ENCODE measurements around the gene LRMDA. TPM values are rescaled to one million over a fixed set of nuclear protein-coding genes. Genes with fewer than 3 reads are reported as not detected.
A peak's percentile ranks its signal among the peaks of the same experiment; 100 is the strongest.

LRMDA gene
- total and polyA plus RNA-seq, 2 of the 4 experiments (the other 2 are of a cell fraction), result 0.07 TPM; not detected in 1

DNA sequence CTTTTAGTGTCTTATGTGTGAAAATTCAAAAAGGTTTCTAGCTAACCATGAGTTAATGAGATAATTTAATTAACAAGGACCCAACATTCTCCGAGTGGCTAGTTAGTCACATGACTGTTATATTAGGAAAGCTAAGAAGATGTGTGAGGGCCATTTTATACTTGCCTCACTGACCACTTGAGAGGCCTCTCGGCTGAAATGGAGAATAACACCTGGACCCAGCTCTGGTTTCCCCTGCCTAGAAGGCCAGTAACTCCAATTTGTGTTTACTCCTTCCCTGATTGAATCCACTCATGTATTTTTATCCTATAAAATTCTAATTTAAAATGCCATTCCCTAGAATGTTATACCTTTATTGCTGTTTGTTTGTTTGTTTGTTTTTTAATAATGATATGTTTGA lies 1115.0 kb downstream of the LRMDA start:
- H3K79me1 ChIP-seq (ENCODE audit: low read depth in 1 of 2, low read length in 2 of 2), result no peaks in the 10 kb centered on the region
- ChIA-PET CTCF (interaction anchor here (0.6 to 1.9 kb wide), 2 partner anchors 116 to 512 kb away, joined by 6 read pairs; no protein-coding TSS in a partner anchor), POLR2A (ENCODE audit: unreplicated experiment) (no interaction called here)
- no peak overlapping the region for H3K4me3 ChIP-seq (ENCODE audit: insufficient read depth, low read depth, low read length)
- no peak overlapping the region for H3K27ac ChIP-seq (ENCODE audit: insufficient read depth, low read length)
- no peaks in the 10 kb centered on the region; the same call in 1 of the 2 replicates for H3K9me1 ChIP-seq (ENCODE audit: insufficient read depth, low read length)
- H4K20me1 ChIP-seq (ENCODE audit: insufficient read depth, low read length), result no peaks in the 10 kb centered on the region
- H2BK15ac ChIP-seq (ENCODE audit: low read depth, low read length), result no peak overlapping the region
- dilution Hi-C loops (cut with HindIII; ENCODE audit: low sequenced_read_pairs, unreplicated experiment) (no loop called here), intact Hi-C loops (cut with micrococcal nuclease) (loop anchor here (2.0 to 10.0 kb wide), 5 partner anchors 438 to 1144 kb away; no protein-coding TSS in a partner anchor), in situ Hi-C loops (cut with MboI; ENCODE audit: low sequenced_read_pairs) (loop anchor here (5.0 to 10.0 kb wide), 2 partner anchors 239 to 512 kb away; no protein-coding TSS in a partner anchor)
- no peak overlapping the region for H2AK5ac ChIP-seq (ENCODE audit: low read depth, low read length)
- no peak overlapping the region for H2BK5ac ChIP-seq (ENCODE audit: low read depth, low read length, poor library complexity, severe bottlenecking)
- peaks cover 4% of the 10 kb centered on the region for H3K4me1 ChIP-seq (ENCODE audit: control insufficient read depth, insufficient read depth, low read length)
- H3K23ac ChIP-seq (ENCODE audit: low read depth, low read length), result no peak overlapping the region
- H3K36me3 ChIP-seq (ENCODE audit: control insufficient read depth, insufficient read depth, low read length), result no peaks in the 10 kb centered on the region
- BruUV-seq (replicated peaks), result no TSS peak
- WGBS, 2 experiments (ENCODE audit: extremely low coverage in 2 of 2, insufficient read length in 1 of 2), result no CpG with 5 or more reads among the region's 2 CpGs
- H3K18ac ChIP-seq (ENCODE audit: low read depth, low read length), result no peak overlapping the region
- no peak overlapping the region for H3K56ac ChIP-seq (ENCODE audit: extremely low read depth, insufficient read depth, low read length)
- no peak for DNase-seq
- ATAC-seq (ENCODE audit: low read depth), result no peak
- H2AFZ ChIP-seq (replicated peaks; ENCODE audit: low read length, poor library complexity), result no peak overlapping the region
- TF ChIP-seq RCOR1 (IDR thresholded peaks at IDR 0.05; ENCODE audit: insufficient replicate concordance, low read length), result no peak
- TF ChIP-seq FOS (IDR thresholded peaks at IDR 0.05; ENCODE audit: low read depth, low read length), result no peak
- TF ChIP-seq CHD1 (IDR thresholded peaks at IDR 0.05; ENCODE audit: low read depth, low read length), result no peak
- TF ChIP-seq, protein P1, sequence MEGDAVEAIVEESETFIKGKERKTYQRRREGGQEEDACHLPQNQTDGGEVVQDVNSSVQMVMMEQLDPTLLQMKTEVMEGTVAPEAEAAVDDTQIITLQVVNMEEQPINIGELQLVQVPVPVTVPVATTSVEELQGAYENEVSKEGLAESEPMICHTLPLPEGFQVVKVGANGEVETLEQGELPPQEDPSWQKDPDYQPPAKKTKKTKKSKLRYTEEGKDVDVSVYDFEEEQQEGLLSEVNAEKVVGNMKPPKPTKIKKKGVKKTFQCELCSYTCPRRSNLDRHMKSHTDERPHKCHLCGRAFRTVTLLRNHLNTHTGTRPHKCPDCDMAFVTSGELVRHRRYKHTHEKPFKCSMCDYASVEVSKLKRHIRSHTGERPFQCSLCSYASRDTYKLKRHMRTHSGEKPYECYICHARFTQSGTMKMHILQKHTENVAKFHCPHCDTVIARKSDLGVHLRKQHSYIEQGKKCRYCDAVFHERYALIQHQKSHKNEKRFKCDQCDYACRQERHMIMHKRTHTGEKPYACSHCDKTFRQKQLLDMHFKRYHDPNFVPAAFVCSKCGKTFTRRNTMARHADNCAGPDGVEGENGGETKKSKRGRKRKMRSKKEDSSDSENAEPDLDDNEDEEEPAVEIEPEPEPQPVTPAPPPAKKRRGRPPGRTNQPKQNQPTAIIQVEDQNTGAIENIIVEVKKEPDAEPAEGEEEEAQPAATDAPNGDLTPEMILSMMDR (conservative IDR thresholded peaks at IDR 0.05; ENCODE audit: low read depth, low read length), result no peak
- TF ChIP-seq RFX5 (IDR thresholded peaks at IDR 0.05; ENCODE audit: low read depth, low read length), result no peak
- TF ChIP-seq MAZ (IDR thresholded peaks at IDR 0.05; ENCODE audit: borderline replicate concordance, low read depth, low read length), result no peak
- TF ChIP-seq NFE2L2 (IDR thresholded peaks at IDR 0.05; ENCODE audit: low read depth, low read length), result no peak
- TF ChIP-seq MAFK (IDR thresholded peaks at IDR 0.05; ENCODE audit: low read depth, low read length), result no peak
- TF ChIP-seq CEBPB (IDR thresholded peaks at IDR 0.05; ENCODE audit: low read depth, low read length), result no peak
- no peak for TF ChIP-seq SMC3 (IDR thresholded peaks at IDR 0.05; ENCODE audit: low read depth, low read length)
- TF ChIP-seq RAD21 (IDR thresholded peaks at IDR 0.05; ENCODE audit: low read length), result no peak
- no peak overlapping the region for H3K4me2 ChIP-seq (ENCODE audit: low read depth, low read length)
- H3K14ac ChIP-seq (replicated peaks; ENCODE audit: low read depth, low read length), result no peak overlapping the region
- no peak overlapping the region for H3K9ac ChIP-seq (ENCODE audit: low read depth, low read length)
- no peaks in the 10 kb centered on the region for H3K9me3 ChIP-seq (ENCODE audit: control insufficient read depth, insufficient read depth, low read length)
- 0 out of 2 replicates have a peak overlapping the region, but pooled peaks have one; percentile 24 for H2BK120ac ChIP-seq (ENCODE audit: low read depth, low read length)
- no peak overlapping the region for H2BK20ac ChIP-seq (ENCODE audit: low read depth, low read length)
- H4K8ac ChIP-seq (ENCODE audit: low read depth in 2 of 2, low read length in 2 of 2), result no peak overlapping the region
- H2AK9ac ChIP-seq (replicated peaks; ENCODE audit: low read depth, low read length, poor library complexity), result no peak overlapping the region
- H4K5ac ChIP-seq (ENCODE audit: low read depth, low read length), result no peak overlapping the region
- peaks cover 4% of the 10 kb centered on the region; the same call in 1 of the 2 replicates for H3K27me3 ChIP-seq (ENCODE audit: control insufficient read depth, insufficient read depth, low read length)
- no peak overlapping the region for H3K4ac ChIP-seq (ENCODE audit: low read depth, low read length)
- no peak overlapping the region for H4K91ac ChIP-seq (ENCODE audit: insufficient read depth, low read depth, low read length)

Data from IMR-90 (cell line).